ENCODE measurements around the gene PRF1.
"Not testable (repeated sequence)": the region's sequence is repeated elsewhere in the genome, so short reads cannot be mapped to it uniquely, and the experiment has no call there.

PRF1 gene

DNA sequence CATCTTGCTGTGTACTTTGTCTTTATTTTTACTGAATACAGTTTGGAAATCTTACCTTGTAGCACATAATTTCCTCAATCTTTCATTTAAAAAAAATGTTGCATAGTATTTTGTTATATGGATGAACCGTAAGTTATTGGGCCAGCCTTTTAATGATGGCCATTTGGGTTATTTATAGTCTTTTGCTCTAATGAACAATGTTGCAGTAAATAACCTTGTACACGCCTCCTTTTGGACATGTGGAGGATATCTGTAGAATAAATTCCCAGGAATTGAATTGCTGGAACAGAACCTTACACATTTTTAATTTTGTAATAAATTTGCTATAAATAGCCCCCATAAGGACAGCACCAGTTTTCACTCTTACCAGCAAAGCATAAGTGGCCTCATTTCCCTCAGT, 12.7 kb upstream of the PRF1 start:
- TF ChIP-seq, protein P1, sequence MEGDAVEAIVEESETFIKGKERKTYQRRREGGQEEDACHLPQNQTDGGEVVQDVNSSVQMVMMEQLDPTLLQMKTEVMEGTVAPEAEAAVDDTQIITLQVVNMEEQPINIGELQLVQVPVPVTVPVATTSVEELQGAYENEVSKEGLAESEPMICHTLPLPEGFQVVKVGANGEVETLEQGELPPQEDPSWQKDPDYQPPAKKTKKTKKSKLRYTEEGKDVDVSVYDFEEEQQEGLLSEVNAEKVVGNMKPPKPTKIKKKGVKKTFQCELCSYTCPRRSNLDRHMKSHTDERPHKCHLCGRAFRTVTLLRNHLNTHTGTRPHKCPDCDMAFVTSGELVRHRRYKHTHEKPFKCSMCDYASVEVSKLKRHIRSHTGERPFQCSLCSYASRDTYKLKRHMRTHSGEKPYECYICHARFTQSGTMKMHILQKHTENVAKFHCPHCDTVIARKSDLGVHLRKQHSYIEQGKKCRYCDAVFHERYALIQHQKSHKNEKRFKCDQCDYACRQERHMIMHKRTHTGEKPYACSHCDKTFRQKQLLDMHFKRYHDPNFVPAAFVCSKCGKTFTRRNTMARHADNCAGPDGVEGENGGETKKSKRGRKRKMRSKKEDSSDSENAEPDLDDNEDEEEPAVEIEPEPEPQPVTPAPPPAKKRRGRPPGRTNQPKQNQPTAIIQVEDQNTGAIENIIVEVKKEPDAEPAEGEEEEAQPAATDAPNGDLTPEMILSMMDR (IDR thresholded peaks at IDR 0.05) = no peak
- TF ChIP-seq ZFX (IDR thresholded peaks at IDR 0.05; ENCODE audit: borderline replicate concordance) = no peak
- H3K27ac ChIP-seq = no peak overlapping the region

DNA sequence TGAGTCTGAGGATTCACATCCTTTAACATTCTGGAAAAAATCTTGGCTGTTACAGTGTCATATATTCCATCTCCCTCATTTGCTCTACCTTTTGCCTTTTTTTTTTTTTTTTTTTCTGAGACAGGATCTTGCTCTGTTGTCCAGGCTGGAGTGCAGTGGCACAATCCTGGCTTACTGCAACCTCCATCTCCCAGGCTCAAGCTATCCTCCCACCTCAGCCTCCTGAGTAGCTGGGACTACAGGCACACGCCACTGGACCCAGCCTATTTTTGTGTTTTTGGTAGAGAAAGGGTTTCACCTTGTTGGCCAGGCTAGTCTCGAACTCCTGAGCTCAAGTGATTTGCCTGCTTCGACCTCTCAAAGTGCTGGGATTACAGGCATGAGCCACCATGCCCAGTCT, 11.8 kb upstream of the PRF1 start:
- not testable (repeated sequence) for H3K27ac ChIP-seq

DNA sequence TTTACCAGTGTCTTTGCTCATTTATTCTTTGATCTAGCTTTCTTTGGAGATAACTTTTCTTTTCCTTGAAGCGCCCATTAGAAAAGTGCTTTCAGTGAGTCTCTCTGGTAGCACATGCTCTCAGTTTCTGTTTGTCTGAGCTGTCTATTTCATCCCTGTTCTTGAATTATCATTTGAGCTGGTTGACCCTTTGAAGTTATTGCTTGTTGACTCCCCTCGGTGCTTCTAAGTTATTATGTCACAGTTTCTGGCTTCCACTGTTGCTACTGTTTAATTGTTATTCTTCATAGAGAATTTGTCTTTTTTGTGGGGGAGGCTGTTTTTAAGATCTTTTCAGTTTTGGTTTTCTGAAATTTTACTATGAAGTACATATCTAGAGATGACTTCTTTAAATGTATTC, 11.4 kb upstream of the PRF1 start:
- no peak overlapping the region for H3K27ac ChIP-seq
- TF ChIP-seq ZFX (IDR thresholded peaks at IDR 0.05; ENCODE audit: borderline replicate concordance) = no peak
- TF ChIP-seq, protein P1 (IDR thresholded peaks at IDR 0.05) = no peak

DNA sequence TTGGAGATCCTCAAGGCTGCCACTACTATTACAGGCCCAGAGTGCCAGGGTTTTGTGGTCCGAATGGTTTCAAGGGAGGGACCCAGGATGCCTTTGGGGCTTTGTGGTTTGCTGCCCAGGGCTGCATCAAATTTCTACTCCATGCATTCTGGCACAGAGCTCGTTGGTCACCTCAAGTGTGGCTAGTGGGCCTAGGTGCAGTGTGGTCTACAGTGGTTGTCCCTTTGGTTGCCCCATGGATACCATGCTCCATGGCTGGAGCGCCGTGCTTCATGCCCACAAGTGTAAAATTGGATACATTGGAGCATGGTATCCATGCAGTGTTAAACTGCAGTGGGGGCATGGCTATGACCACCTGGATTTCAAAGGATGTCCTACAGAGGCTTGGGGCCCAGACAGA, 5.4 kb upstream of the PRF1 start:
- TF ChIP-seq ZFX (IDR thresholded peaks at IDR 0.05; ENCODE audit: borderline replicate concordance) = no peak
- TF ChIP-seq, protein P1 (IDR thresholded peaks at IDR 0.05) = no peak
- no peak overlapping the region for H3K27ac ChIP-seq

DNA sequence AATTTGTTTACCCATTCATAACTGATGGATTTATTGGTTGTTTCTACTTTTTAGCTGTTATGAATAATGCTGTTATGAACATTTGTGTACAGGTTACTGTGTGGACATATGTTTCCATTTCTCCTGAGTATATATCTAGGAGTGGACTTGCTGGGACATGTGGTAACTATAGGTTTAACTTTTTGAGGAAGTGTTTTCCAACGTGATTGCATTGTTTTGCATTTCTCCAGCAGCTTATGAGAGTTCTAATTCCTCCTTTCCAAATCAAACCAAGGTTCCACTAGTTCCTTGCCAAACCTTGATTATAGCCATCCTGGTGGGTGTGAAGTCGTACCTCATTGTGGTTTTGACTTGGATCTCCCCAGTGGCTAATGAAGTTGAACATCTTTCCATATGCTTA, 2.6 kb upstream of the PRF1 start:
- TF ChIP-seq, protein P1 (IDR thresholded peaks at IDR 0.05) = no peak
- TF ChIP-seq ZFX (IDR thresholded peaks at IDR 0.05; ENCODE audit: borderline replicate concordance) = no peak
- H3K27ac ChIP-seq = no peak overlapping the region

DNA sequence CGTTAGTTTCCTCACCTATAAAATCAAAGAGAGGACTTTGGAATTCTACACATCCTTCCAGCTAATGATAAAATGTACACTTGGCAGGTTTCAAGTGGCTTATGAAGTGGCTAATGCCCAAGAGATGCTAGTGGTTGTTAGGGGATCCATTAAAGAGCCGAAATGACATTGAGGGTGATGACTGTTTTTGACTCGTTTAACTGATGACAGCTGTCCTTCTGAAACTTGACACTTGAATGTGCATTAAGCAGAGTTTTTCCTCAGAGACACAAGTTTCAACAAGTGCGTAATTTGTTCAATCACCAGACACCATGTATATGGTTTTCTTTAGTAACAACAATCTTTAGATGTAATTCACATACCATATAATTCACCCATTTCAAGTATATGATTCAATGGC, 1.6 kb upstream of the PRF1 start:
- TF ChIP-seq ZFX (IDR thresholded peaks at IDR 0.05; ENCODE audit: borderline replicate concordance) = no peak
- TF ChIP-seq, protein P1 (IDR thresholded peaks at IDR 0.05) = no peak
- no peak overlapping the region for H3K27ac ChIP-seq

DNA sequence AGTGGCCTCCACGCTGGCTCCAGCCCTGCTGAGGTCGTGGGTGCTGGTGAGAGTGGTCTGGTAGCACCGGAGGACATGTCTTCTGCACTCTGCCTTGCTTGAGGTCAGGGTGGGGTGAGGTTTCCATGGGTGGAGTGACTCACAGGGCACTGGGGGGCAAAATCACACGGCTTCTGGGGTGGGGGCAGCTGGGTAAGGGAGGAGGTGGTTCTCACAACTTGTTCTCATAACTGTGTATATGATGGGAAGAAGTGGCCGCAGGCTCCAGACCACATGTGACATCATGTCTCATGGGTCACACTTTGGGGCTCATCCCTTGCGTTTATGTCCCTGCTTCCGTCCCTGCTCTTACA, 884 bp upstream of the PRF1 start:
- TF ChIP-seq ZFX (IDR thresholded peaks at IDR 0.05; ENCODE audit: borderline replicate concordance) = no peak
- TF ChIP-seq, protein P1 (IDR thresholded peaks at IDR 0.05) = no peak
- H3K27ac ChIP-seq = no peak overlapping the region

DNA sequence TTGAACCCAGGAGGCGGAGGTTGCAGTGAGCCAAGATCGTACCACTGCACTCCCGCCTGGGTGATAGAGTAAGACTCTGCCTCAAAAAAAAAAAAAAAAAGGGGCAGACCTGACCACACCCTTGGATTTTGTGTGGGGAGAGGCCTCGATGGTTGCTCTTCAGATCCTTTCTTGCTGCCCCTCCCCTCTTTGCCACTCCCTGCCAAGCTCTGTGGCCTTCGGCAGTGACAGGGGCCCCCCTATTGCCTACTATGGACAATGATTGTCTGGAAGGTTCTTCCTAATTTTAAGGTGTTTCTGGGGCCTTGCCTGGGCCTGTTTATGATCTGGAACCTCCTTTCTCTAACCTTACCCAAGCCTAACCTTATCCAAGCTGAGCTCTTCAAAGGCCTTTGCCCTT, 795 bp downstream of the PRF1 start:
- H3K27ac ChIP-seq = no peak overlapping the region
- TF ChIP-seq, protein P1 (IDR thresholded peaks at IDR 0.05) = no peak
- TF ChIP-seq ZFX (IDR thresholded peaks at IDR 0.05; ENCODE audit: borderline replicate concordance) = no peak
